ENCODE data around the gene ITPR1. TPM values are rescaled to one million over a fixed set of nuclear protein-coding genes. Genes with fewer than 3 reads are reported as not detected.

ITPR1 gene
- total RNA-seq, 1 donor from 2014 or later = 53.1 TPM

DNA sequence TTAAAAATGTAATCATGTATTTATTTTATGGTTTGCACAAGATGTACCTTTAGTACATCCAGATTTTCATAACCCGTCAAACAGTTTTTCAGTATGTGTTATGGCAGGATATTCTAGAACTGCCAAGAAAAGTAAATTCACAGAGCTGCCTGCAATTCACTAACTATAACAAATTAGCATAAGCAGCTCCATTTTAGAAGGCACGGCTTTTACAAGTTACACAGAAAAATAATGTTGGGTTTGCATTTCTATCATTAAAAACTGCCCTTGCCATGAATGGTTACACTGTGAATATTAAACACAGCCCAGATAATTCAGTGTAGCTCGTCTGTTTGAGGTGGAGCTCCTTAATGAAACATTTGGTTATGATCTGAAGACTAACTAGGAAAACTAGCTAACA is 391.7 kb downstream of the ITPR1 start:
- Mint-ChIP-seq H3K9me3 (ENCODE audit: unreplicated experiment) (no peaks in the 10 kb centered on the region), H3K4me1 (ENCODE audit: unreplicated experiment) (no peaks in the 10 kb centered on the region), H3K27ac (ENCODE audit: unreplicated experiment) (no peak overlapping the region), H3K27me3 (ENCODE audit: unreplicated experiment) (no peaks in the 10 kb centered on the region), H3K36me3 (ENCODE audit: low read depth, unreplicated experiment) (no peaks in the 10 kb centered on the region), H3K4me3 (ENCODE audit: unreplicated experiment) (no peak overlapping the region)
- no peak for DNase-seq (ENCODE audit: low spot score)
- TF ChIP-seq, protein P1, sequence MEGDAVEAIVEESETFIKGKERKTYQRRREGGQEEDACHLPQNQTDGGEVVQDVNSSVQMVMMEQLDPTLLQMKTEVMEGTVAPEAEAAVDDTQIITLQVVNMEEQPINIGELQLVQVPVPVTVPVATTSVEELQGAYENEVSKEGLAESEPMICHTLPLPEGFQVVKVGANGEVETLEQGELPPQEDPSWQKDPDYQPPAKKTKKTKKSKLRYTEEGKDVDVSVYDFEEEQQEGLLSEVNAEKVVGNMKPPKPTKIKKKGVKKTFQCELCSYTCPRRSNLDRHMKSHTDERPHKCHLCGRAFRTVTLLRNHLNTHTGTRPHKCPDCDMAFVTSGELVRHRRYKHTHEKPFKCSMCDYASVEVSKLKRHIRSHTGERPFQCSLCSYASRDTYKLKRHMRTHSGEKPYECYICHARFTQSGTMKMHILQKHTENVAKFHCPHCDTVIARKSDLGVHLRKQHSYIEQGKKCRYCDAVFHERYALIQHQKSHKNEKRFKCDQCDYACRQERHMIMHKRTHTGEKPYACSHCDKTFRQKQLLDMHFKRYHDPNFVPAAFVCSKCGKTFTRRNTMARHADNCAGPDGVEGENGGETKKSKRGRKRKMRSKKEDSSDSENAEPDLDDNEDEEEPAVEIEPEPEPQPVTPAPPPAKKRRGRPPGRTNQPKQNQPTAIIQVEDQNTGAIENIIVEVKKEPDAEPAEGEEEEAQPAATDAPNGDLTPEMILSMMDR (IDR thresholded peaks at IDR 0.05; ENCODE audit: unreplicated experiment) = no peak

DNA sequence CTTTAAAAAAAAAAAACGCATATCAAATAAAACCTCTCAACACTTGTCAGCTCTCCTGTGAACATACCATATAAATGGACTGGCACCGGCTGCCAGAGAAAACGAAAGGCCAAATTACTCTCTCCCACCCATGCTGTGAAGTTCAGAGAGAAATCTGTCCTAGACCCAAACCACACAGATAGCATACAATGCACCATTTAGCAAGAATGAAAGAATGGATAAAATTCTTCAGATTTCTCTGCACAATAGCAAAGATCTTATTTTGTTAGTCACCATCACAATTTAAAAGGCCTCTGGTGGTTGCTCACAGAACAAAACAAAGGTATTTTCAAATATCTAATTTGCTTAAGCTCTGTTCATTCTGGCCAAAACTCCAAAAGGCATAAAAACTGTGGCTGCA is 392.2 kb downstream of the ITPR1 start:
- Mint-ChIP-seq H3K9me3 (ENCODE audit: unreplicated experiment) (no peaks in the 10 kb centered on the region), H3K4me1 (ENCODE audit: unreplicated experiment) (no peaks in the 10 kb centered on the region), H3K4me3 (ENCODE audit: unreplicated experiment) (no peak overlapping the region), H3K27me3 (ENCODE audit: unreplicated experiment) (no peaks in the 10 kb centered on the region), H3K27ac (ENCODE audit: unreplicated experiment) (no peak overlapping the region), H3K36me3 (ENCODE audit: low read depth, unreplicated experiment) (no peaks in the 10 kb centered on the region)
- TF ChIP-seq, protein P1 (IDR thresholded peaks at IDR 0.05; ENCODE audit: unreplicated experiment) = no peak
- DNase-seq (ENCODE audit: low spot score) = no peak

DNA sequence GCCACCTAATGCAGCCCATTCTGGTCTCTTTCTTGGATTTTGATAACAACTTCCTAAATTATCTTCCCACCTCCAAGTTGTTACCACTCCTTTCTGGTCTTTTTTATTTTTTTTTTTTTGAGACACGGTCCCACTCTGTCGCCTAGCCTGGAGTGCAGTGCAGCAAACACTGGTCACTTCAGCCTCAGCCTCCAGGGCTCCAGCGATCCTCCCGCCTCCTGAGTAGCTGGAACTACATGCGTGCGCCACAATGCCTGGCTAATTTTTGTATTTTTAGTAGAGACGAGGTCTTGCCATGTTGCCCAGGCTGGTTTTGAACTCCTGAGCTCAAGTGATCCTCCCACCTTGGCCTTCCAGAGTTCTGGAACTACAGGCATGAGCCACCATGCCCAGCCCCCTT is 393.3 kb downstream of the ITPR1 start:
- Mint-ChIP-seq H3K36me3 (ENCODE audit: low read depth, unreplicated experiment) (no peaks in the 10 kb centered on the region), H3K9me3 (ENCODE audit: unreplicated experiment) (no peaks in the 10 kb centered on the region), H3K27ac (ENCODE audit: unreplicated experiment) (no peak overlapping the region), H3K4me3 (ENCODE audit: unreplicated experiment) (no peak overlapping the region), H3K4me1 (ENCODE audit: unreplicated experiment) (no peaks in the 10 kb centered on the region), H3K27me3 (ENCODE audit: unreplicated experiment) (no peaks in the 10 kb centered on the region)
- TF ChIP-seq, protein P1 (IDR thresholded peaks at IDR 0.05; ENCODE audit: unreplicated experiment) = no peak
- DNase-seq (ENCODE audit: low spot score) = no peak

DNA sequence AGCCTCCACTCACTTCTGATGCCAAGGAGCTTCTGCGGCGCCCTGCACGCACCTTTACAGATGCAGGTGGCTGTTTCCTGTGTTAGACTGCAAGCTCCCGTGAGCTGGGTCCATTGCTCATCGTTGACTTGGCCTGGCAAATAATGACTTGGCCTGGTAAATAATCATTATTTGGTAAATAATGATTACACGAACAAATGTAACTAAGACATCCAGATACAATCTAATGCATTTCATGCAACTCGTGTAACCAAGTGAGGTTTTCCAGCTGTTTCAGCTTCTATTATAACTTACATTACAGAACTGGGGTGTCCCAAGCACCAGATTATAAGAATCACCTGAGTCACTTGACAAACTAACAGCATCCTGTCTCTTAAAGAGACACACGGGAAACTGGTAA is 394.0 kb downstream of the ITPR1 start:
- Mint-ChIP-seq H3K4me1 (ENCODE audit: unreplicated experiment) (no peaks in the 10 kb centered on the region), H3K9me3 (ENCODE audit: unreplicated experiment) (no peaks in the 10 kb centered on the region), H3K4me3 (ENCODE audit: unreplicated experiment) (no peak overlapping the region), H3K27me3 (ENCODE audit: unreplicated experiment) (no peaks in the 10 kb centered on the region), H3K27ac (ENCODE audit: unreplicated experiment) (no peak overlapping the region), H3K36me3 (ENCODE audit: low read depth, unreplicated experiment) (no peaks in the 10 kb centered on the region)
- no peak for DNase-seq (ENCODE audit: low spot score)
- TF ChIP-seq, protein P1 (IDR thresholded peaks at IDR 0.05; ENCODE audit: unreplicated experiment) = no peak

DNA sequence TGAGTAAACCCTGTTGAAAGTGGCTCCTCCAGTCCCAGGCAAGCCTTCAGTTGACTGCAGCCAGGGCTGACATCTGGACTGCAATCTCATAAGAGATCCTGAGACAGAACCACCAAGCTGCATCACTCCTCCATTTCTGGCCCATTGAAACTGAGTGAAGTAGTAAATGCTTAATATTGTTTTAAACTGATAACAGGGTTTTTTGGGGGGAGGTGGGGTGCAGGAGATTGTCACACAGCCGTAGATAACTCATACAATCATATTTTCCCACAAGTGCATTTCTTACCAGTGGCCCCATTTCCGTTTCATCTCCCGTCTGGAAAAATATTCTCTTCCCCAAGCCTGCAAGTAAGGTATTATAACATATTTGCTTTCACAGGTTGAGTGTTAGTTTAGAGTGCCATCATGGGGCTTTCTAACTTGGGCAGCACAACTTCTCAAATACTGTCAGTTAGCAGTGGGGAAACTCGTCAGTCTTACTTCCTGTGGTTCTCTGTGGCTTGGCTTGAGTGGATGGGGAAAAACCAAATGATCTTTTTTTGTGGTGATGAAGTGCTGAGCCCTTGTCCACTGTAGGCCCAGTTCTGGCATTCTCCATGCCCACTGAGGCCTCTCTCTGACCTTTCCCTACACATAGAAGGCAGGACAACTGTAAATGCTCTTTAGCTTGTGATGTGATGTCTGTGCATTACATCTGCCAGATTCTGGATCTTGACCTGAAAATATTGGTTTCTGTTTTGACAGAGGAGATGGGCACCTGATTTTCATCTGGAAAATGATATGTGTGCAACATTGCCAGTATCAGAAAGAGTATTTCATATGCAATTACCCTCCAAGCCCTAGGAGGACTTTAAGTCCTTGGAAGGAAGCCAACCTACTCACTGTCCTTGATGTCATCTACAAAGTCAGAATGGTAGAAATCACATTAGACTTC is 396.0 kb downstream of the ITPR1 start:
- H3K9me3 Mint-ChIP-seq (ENCODE audit: unreplicated experiment) = no peaks in the 10 kb centered on the region
- H3K36me3 Mint-ChIP-seq (ENCODE audit: low read depth, unreplicated experiment) = no peaks in the 10 kb centered on the region
- H3K4me1 Mint-ChIP-seq (ENCODE audit: unreplicated experiment) = no peaks in the 10 kb centered on the region
- DNase-seq (ENCODE audit: low spot score) = no peak
- H3K27ac Mint-ChIP-seq (ENCODE audit: unreplicated experiment) = no peak overlapping the region
- H3K27me3 Mint-ChIP-seq (ENCODE audit: unreplicated experiment) = peaks cover 1% of the 10 kb centered on the region
- TF ChIP-seq, protein P1 (IDR thresholded peaks at IDR 0.05; ENCODE audit: unreplicated experiment) = no peak
- H3K4me3 Mint-ChIP-seq (ENCODE audit: unreplicated experiment) = no peak overlapping the region
